Muscle of arm (tissue), 12 donors: ENCODE measurements around the gene CELSR3. TPM values are rescaled to one million over a fixed set of nuclear protein-coding genes. Genes with fewer than 3 reads are reported as not detected.
A peak's percentile ranks its signal among the peaks of the same experiment; 100 is the strongest.

Experiments
- DNase-seq: peaks from one replicate; pipeline ENCODE4 v3.0.0-alpha.2; 2013
- polyA plus RNA-seq, 12 donors: library from polyadenylated mRNA; unstranded; fragments of 120-200 nt; gene quantifications; one replicate each; pipeline ENCODE4 v1.2.1, GENCODE V29; 2013; ENCODE audit not compliant: insufficient read length in 12 of 12

CELSR3 gene
- polyA plus RNA-seq, 12 donors, result 0.26 to 8.9 (median 0.54) TPM; not detected in 1

DNA sequence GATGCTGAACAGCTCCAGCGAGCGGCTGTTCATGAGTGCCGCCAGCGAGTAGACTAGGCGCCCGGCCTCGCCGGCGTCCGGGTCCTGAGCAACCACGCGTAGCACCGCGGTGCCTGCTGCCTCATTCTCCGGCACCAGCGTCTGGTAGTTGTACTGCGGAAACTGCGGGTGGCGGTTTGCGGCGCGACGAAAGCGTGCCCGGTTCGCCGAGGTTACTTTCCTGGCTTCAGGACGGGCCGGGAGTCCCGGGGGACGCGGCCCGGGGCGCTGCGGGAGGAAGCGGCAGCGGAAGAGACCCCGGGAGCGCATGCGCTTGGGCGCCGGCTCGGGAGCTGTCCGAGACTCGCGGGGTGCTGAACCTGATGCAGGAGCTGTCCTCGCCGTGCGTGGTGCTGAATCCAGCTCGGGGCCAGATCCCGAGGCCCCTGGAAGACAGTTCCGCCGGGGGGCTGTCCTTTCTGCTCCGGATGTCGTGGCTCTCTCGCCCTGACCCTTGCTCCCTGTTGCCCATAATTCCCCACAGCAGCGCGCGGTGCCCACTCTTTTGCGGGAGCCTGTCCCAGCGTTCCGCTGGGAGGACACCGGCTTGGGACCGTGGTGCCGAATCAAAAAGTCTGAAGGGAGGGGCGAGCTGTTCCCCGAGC lies 1.1 kb downstream of the CELSR3 start:
- DNase-seq, result peak; percentile 74

DNA sequence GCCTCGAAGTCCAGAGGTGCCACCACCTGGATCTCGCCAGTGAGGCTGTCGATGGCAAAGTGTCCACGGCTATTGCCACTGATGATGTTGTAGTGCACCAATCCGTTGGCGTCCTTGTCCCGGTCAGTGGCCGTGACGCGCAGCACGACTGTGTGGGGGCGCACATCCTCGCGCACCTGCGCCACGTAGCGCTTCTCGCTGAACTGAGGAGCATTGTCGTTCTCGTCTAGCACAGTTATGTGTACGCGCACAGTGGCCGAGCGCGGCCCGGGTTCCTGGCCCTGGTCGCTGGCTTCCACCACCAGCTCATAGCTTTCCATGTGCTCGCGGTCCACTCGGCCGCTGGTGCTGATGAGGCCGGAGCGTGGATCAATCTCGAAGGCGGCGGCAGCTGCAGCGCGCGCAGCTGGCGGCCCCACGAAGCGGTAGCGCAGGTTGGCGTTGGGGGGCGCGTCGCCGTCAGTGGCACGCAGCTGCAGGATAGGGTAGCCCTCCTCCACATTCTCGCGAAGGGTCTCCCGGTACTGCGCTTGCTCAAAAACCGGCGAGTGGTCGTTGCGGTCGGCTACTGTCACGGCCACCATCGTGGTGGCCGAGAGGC lies 1.8 kb downstream of the CELSR3 start:
- no peak for DNase-seq

DNA sequence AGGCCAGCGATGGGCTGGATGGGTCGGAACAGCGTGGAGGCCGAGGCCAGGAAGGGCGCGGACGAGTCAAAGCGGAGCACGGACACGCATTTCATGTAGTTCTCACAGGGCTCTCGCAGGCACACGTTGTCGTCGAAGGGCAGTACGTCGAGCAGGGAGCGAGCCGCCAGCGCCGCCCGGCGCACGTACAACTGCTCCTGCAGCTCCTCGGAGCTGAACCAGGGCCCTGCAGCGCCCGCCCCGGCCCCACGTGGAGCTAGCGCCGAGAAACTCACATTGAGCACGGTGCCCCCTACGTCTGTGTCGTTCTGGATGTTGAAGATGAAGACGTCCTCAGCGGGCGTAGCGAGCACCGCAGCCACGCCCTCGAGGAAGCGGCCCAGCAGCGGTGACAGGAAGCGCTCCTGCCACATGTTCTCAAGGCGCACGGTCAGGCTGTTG lies 5.8 kb downstream of the CELSR3 start:
- DNase-seq, result no peak

DNA sequence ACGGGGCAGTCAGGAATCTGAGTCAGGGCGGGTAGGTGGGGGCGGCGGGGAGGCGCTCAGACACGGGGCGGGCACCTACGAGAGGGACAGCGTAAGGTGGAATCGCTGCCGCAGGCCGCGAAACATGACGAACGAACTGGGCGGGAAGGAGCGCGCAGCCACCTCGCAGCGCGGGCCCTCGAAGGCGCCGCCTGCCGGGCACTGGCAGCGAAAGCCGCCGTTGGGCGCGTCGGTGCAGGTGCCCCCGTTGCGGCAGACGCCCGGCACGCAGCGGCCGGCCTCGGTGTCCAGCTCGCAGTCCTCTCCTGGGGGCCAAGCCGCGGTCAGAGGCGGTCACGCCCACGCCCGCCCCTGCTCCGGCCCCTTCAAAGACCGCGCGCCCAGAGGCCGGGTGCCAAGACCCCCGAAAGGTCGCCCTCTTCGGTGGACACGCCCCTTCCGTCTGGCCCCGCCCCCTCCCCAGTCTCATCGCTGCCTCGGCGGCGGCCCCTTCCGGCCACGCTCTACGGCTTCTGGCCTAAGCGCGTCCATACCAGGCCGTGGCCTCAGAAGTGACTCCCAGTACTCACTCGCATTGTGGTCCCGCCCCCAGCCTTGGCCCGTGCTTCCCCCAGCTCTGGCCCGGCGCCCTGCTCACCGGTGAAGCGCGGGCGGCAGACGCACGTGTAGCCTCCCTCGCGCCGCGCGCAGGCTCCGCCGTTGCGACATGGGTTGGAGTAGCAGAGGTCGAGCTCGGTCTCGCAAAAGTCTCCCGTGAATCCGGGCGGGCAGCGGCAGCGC lies 6.4 kb downstream of the CELSR3 start:
- DNase-seq, result peak; percentile 66

DNA sequence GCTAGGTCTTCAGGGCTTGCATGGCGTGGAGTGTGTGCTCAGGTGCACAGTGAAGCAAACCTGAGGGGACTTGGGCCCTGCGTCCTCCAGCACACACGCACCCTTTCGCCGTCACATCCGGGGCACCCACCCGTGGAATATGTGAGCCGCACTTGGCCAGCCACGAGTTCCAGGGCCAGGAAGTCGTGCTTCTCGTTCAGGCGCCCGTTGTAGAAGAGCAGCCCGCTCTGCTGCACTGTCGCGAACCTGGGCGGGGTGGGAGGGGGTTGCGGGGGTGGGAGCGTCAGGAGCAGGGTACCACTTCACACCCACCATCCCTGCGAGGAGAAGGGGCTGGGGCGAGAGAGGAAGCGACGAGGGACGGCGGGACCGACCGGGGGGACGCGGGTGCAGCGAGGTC lies 7.1 kb downstream of the CELSR3 start:
- DNase-seq, result no peak

DNA sequence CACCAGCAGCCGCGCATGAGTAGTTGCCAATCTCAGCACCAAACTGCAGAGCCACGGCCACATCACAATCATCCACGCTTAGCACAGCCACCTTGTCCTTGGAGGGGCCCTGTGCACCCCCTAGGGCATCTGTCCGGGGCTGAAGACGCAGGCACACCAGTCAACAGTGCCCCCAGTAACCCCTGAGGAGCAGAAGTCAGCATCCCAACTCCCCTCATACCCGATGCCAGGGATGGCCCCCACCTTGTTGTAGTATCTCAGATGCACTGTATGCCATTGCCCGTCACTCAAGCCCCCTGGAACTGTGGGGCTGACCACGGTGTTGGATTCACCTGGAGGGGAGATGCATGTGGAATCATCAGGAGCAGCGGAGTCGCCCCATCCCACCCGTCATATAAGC lies 7.6 kb downstream of the CELSR3 start:
- DNase-seq, result no peak

DNA sequence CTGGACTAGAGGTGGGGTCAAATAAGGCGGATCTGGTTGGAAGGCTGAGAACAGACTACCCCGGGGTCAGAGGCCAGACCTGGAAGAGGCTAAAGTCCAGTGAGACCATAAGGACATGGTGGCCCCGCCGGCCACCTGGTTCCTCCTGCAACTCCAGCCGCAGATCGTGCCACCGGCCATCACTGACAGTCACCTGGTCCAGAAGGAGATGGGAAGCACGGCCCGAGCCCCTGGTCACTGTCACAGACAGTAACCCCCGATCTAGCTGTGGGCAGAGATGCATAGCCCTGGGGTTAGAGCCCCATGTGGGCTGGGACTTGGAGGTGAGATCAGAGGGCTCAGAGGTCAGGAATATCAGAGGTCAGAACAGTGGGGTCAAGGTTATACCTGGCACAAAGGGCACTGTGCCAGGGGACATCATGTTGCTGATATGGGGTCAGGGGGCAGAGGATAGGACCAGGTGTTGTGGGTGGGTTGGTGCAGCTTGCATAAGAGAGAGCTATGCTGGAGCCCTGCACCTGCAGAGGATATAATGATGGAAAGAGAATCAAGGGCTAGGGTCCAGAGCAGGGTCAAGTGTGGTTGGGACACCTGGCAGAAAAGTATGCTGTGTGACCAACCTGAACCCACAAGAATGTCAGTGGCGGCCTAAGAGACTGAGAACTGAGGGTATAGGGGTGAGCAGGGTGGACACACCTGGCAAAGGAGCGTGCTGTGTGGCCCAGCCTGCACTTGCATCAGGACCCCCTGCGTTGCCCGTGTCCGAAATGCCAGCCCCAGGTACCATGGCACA lies 9.6 kb downstream of the CELSR3 start:
- DNase-seq, result no peak

DNA sequence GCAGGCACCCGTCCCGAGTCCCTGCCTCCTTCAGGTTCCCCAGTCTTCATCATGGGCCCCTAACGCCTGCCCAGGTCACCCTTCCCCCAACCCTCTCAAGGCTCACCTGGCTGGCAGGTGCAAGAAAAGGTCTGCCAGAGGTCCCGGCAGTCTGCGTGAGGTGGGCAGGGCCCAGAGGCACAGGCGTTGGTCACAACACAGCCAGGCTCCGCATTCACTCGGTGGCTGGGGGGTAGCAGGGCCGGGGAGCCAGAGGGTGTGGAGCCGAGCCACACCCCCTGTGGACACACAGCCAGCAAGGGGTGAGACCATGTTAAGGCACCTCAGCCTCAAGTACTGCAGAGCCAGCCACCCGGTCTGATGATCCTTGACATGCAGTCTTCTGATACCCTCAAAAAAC lies 10.9 kb downstream of the CELSR3 start:
- no peak for DNase-seq

DNA sequence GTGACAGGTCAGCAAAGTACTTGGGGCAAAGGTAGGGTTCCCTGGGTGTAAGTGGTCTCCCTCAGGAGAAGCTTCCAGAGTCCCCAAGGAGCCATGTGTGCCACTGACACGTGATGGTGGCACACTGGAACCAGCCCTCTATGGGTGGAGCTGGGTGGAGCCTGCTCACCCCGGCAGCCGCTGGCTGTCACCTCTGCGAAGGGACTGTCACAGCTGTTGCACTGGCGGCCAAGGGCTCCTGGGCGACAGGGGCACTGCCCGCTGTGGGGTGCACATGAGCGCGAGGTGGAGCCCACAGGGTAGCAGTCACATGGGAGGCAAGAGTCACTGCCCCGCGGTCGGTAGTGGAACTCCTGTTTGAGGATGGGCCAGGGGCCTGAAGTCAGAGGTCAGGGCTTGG lies 12.0 kb downstream of the CELSR3 start:
- DNase-seq, result no peak

DNA sequence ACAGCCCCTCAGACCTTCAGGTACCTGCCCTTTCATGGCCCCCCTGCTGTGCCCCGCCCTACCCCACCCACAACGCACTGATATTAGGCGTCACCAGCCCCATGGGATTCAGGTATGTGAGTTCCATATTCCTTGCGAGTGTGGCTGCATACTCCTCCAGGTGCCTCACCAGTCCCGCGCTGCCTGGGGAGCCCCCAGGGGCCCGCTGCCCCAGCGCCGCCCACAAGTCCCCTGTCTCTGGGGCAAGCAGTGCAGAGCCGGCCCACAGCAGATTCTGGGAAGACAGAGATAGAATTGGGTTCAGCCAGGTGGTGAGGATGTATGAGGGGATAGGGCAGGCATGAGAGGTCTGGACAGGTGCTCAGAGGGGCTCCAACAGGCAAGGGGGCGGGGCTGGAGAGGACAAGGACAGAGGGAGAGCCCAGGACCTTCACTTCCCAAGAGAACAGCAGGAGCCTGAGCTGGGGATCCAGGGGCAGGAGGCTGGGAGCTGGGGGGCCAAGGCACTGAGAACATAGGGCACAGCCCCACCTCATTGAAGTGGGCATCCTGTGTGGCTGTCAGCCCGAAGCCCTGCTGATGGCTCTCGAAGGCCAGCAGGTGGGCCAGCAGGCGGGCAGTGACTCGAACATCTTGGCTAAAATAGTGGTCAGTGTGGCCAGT lies 14.4 kb downstream of the CELSR3 start:
- DNase-seq, result no peak

DNA sequence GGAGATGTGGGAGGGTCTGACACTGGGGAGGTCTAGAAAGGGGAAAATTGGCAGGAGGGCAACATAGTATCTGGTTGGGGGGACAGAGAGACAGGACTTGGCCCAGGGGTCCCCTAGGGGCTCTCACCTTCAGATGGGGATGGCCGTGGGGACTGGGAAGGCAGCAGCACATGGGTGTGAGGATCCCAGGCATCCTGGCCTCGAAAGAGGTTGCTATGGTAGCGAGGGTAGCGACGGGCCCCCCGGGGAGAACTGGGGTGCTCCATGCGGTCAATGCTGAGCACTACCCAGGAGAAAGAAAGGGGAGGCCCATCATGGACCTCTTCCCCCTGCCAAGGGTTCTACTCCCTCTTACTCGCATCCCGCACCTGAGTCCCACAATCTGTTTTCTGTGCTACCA lies 15.0 kb downstream of the CELSR3 start:
- no peak for DNase-seq

DNA sequence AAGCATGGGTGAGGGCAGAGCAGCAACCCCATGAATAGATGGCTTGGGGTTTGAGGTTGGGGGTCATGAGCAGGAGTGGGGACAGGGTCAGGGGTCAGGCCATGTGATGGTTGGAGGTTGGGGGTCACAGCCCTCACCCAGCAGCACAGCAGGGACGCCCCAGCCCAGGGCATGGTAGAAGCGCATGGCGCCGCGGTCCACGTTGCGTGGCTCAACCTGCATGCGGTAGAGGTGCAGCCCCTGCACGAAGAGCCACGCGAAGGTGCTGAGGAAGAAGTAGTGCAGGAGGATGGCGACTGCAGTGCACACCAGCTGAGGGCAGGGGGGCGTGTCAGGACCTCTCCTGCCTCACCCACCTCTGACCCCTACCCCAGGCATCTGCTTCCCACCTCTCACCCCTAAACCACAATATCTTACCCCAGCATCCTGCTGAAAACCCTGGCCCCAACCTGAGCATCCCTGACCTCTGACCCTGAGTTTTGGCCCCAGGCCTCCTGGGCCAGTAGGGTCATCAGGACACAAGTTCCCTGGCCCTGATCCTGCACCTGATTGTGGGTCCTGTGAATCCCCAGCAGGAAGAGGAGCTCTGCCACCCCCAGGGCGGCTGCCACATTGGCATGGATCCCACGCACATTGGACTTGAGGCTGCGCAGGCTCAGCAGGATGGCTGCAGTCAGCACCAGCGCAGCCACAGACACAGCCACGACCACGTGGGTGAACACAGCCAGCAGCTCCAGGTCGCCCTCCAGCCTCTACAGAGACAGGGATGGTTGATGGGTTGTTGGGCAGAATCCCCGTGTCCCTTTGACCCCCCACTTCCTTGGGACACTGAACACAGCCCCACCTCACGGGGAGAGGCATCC lies 17.6 kb downstream of the CELSR3 start:
- no peak for DNase-seq

DNA sequence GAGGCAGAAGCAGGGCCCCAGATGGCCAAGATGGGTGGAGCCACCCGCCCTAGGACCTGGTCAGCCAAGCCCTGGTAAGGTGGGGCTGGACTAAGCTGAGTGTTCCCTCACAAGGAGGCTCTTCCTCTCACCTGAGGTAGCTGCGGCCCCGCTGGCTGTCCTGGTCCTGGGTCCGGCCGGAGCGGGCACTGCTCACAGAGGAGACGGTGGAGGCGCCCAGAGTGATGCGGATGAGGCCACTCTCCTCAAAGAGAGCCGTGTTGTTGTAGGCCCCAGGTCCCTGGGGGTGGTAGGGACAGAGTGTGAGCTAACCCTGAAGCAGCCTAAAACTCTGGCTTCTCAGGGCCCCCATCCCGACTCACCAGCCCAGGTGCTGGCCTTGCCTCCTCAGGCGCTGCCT lies 20.1 kb downstream of the CELSR3 start:
- DNase-seq, result no peak

DNA sequence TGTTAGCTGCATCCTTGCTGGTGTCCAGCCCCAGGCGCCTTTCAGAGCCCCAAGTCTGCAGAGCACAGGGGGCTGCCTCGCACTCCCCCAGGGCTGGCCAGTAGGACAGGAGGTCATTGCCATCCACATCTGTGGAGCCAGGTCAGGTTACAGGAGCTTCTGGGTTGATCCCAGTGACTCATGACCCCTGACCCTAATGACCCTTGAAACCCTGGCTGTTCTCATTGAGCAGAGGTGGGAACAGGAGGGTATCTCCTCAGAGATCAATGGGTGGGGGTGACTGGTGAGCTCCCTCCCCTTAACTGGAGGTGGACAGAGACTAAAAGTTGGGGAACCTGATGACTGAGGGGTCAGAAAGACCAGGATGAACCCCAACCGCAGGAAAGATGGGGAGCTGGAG lies 21.3 kb downstream of the CELSR3 start:
- no peak for DNase-seq

DNA sequence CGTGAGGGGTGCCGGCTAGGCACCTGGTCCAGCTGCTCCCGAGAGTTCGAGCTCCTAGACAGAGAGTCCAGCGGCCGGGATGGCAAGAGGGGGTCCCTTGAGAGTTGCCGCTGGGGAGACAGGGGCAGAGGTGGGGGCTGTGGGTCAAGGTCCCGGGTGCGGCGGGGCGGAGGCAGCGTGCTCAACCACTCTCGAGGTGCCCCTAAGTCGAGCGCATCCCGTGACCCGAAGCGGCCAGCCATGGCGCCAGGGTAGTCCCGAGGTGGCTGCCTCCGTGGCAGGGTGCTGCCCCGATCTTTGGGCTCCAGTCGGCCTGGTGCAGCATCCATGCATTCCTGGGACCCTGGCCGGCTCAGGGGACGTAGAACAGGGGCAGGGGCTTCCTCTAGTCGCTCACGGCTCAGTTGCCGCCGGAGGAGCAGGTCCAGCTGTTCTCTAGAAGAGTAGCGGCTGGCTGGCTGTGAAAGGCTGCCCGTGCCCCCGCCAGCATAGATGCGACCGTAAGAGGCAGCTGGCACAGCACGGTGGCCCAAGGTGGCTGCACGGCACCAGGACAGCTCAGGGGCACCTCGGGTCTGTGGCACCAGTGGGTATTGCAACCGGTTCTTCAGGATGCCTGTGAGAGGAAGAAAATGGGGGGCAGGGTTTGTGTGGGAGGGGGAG lies 22.6 kb downstream of the CELSR3 start:
- no peak for DNase-seq

DNA sequence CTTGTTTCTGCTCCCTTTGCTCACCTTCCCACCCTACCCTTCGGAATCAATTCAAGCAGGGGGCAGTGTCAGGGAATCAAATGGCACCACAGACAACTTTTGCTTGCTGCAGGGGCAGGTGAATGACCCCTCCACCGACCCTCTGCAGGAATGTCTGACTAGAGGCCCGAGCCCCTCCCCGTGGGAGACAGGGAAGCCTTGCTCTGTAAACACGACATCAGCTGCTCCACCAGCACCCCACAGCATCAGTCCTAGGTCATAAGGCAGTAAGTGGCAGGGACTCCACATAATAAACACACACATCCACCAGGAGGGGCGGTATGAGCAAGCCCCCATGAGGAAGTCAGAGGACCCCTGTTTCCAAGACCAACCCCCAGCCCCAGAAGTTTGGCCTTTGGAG lies 25.4 kb downstream of the CELSR3 start:
- DNase-seq, result no peak

DNA sequence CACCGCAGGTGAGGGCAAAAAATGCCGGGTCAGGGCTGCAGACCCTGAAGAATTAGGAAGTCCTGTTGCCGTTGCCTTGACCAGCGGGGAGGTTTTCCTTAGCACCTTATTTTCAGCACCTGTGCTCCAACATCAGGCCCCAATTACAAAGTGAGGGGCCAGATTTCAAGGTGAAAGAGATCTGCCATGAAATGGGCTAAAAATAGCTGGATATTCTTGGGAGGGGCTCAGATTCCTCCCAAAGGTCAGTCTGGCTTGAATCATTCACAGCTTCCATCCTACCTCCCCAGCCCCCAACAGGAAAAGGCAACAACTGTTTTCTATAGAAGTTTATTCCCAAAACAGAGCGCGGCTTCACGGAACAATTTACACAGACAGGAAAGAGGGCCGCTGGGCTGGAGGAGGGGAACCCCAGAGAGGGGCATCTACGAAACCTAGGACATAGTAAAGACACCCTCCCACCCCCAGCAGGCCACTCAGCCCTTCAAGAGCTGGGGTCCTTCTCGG lies 26.5 kb downstream of the CELSR3 start:
- DNase-seq, result peak; percentile 14

DNA sequence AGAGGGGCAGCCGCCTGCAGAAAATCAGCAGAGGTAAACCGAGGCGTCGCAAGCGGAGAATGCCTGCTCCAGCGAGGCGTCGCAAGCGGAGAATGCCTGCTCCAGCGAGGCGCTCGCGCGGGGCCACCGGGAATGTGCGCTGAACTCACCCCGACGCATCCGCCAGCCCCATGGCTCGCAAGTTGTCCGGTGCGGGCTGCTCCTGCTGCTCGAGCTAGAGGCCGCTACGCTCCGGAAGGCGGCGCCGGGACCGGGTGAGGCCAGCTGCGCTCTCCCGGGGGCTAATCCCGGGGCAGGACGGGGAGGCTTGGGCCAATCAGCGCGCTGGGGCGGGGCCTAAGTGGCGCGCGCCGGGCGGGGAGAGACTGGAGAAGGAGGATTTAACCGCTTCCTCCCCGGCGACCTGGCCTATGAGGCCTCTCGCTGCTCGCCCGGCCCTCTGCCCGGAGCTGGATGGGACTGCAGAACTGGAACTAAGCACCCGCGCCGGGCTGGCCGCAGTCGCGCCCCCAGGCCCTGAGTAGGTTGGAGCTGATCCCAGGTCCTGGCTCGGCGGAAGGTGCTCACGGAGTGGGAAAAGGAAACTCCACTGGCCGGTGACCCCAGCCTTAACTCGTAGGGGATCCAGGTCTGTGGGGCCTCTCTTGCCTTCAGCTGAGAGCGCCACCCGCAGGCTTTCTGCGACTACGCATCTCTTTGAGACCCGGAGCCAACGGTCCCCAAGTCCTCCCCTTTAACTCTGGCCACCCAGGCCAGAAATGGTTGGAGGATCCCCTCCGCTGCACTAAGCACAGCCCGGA lies 27.3 kb downstream of the CELSR3 start, which contains the start of gene SLC26A6:
Gene SLC26A6 (minus strand): TSS at position 240 of the 800 bp plus-strand sequence. CDS start 68 bp downstream, at position 172.
- peak; percentile 97 for DNase-seq

DNA sequence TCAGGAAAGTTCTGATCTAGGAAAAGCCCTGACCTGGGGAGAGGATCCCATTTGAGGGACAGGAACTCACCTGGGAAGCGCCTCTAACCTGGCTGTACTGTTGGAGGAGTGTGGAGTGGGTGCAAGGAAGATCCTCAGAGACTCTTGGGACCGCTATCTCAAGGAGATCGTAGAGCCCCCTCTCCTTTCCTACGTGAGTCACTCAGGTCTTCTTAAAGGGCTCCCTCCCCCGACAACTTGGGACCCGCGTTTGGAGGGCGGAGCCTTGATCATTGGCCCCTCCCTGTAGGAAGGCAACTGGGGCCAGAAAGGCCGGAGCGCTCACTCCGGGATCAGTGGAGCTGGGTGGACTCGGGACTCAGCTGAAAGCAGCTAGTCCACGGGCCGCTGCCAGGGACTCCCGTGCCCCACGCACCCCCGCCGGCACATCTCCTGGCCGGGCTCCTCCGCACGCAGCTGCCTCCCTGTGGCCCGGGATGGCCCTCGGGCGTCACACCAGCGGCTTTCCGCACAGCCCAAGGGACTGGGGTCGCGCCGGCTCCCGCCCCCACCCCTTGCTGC lies 27.9 kb downstream of the CELSR3 start:
- DNase-seq, result peak; percentile 16
